MV-4-11 (cell line): Measurements from ENCODE around the gene ZNF689.
"Not testable (repeated sequence)": the region's sequence is repeated elsewhere in the genome, so short reads cannot be mapped to it uniquely, and the experiment has no call there.

ENCODE experiments used
- DNase-seq: peaks from one replicate; lab custom pipeline; 2025; lab: John Stamatoyannopoulos, UW

The ZNF689 gene

GRCh38 chr16:30600215-30600614, 10.0 kb downstream of the ZNF689 start:
- no peak for DNase-seq

- no peak for DNase-seq
These were observed 17.3 kb downstream of the ZNF689 start for GRCh38 chr16:30592871-30593270.

- DNase-seq: not testable (repeated sequence)
These were observed 19.3 kb downstream of the ZNF689 start for GRCh38 chr16:30590869-30591268.

- not testable (repeated sequence) for DNase-seq
These were observed 20.6 kb downstream of the ZNF689 start for GRCh38 chr16:30589582-30589981.

GRCh38 chr16:30588651-30589050, 21.5 kb downstream of the ZNF689 start:
- no peak for DNase-seq

GRCh38 chr16:30585400-30586191, 24.6 kb downstream of the ZNF689 start, which contains the start of gene ZNF785:
TSS of gene ZNF785 (minus strand) at chr16:30585697. CDS start at chr16:30585611, 86 bp downstream.
- peak; percentile 98 for DNase-seq

GRCh38 chr16:30585022-30585399, 25.2 kb downstream of the ZNF689 start:
- peak; percentile 23 for DNase-seq

GRCh38 chr16:30582611-30583340, 27.4 kb downstream of the ZNF689 start:
- no peak for DNase-seq

- DNase-seq: no peak
These were observed 28.7 kb downstream of the ZNF689 start for GRCh38 chr16:30581457-30581856.

GRCh38 chr16:30574678-30575077, 35.5 kb downstream of the ZNF689 start:
- DNase-seq: no peak

GRCh38 chr16:30571445-30572322, 38.5 kb downstream of the ZNF689 start, which contains the start of gene ZNF688:
TSS of gene ZNF688 (minus strand) at chr16:30571714. CDS start at chr16:30571629, 85 bp downstream.
- DNase-seq: peak; percentile 98

- no peak for DNase-seq
These were observed 39.3 kb downstream of the ZNF689 start for GRCh38 chr16:30570636-30571444.

GRCh38 chr16:30569746-30570635, 40.2 kb downstream of the ZNF689 start:
- DNase-seq: no peak

- DNase-seq: no peak
These were observed 40.9 kb downstream of the ZNF689 start for GRCh38 chr16:30569281-30569680.

GRCh38 chr16:30567991-30568638, 42.1 kb downstream of the ZNF689 start:
- peak; percentile 97 for DNase-seq

- DNase-seq: no peak
These were observed 42.8 kb downstream of the ZNF689 start for GRCh38 chr16:30567160-30567990.

GRCh38 chr16:30566531-30566930, 43.7 kb downstream of the ZNF689 start:
- no peak for DNase-seq

- no peak for DNase-seq
These were observed 44.2 kb downstream of the ZNF689 start for GRCh38 chr16:30565984-30566383.

GRCh38 chr16:30565526-30565925, 44.7 kb downstream of the ZNF689 start:
- no peak for DNase-seq
